Stimulated activated CD4-positive, alpha-beta T cell treated with anti-CD3 and anti-CD28 coated beads, TNF-alpha, amount 100 ng/mL, for 48 hours (primary cell): ENCODE measurements around the gene TRPM6.

Experiments used
- DNase-seq, 3 donors: peaks; one replicate each; pipeline ENCODE4 v3.0.0-alpha.2; 2020; ENCODE audit warnings: low read depth in 3 of 3

The TRPM6 gene

GRCh38 chr9:74771672-74772071, 116.0 kb downstream of the TRPM6 start:
- DNase-seq = no peak

GRCh38 chr9:74771262-74771585, 116.5 kb downstream of the TRPM6 start:
- peak in 1 of 3 donors; percentile 23 for DNase-seq

- DNase-seq = peak; percentile 17 to 31 (median 29)
These were observed 117.0 kb downstream of the TRPM6 start for GRCh38 chr9:74770508-74771261.

- DNase-seq = no peak
These were observed 122.2 kb downstream of the TRPM6 start for GRCh38 chr9:74765481-74765971.

GRCh38 chr9:74762950-74763349, 124.8 kb downstream of the TRPM6 start:
- DNase-seq = no peak

- no peak for DNase-seq
These were observed 127.6 kb downstream of the TRPM6 start for GRCh38 chr9:74760031-74760700.

- no peak for DNase-seq
These were observed 131.7 kb downstream of the TRPM6 start for GRCh38 chr9:74755999-74756398.

- no peak for DNase-seq
These were observed 132.4 kb downstream of the TRPM6 start for GRCh38 chr9:74755355-74755754.

- DNase-seq = no peak
These were observed 134.1 kb downstream of the TRPM6 start for GRCh38 chr9:74753650-74754049.

- DNase-seq = no peak
These were observed 138.8 kb downstream of the TRPM6 start for GRCh38 chr9:74748966-74749365.

GRCh38 chr9:74742792-74743730, 144.7 kb downstream of the TRPM6 start:
- peak in 2 of 3 donors; percentile 1 to 3 for DNase-seq

- DNase-seq = no peak
These were observed 145.4 kb downstream of the TRPM6 start for GRCh38 chr9:74742191-74742790.

- DNase-seq = no peak
These were observed 151.1 kb downstream of the TRPM6 start for GRCh38 chr9:74736646-74737045.

GRCh38 chr9:74735761-74736160, 152.0 kb downstream of the TRPM6 start:
- DNase-seq = no peak

- DNase-seq = no peak
These were observed 158.5 kb downstream of the TRPM6 start for GRCh38 chr9:74729136-74729695.

- DNase-seq = no peak
These were observed 159.5 kb downstream of the TRPM6 start for GRCh38 chr9:74728176-74728575.

- no peak for DNase-seq
These were observed 161.1 kb downstream of the TRPM6 start for GRCh38 chr9:74726581-74726980.

- DNase-seq = no peak
These were observed 163.4 kb downstream of the TRPM6 start for GRCh38 chr9:74724317-74724716.

GRCh38 chr9:74721696-74722660, 165.7 kb downstream of the TRPM6 start:
- DNase-seq = no peak

GRCh38 chr9:74719306-74719705, 168.4 kb downstream of the TRPM6 start:
- DNase-seq = no peak
